H1 (cell line): Measurements from ENCODE around the gene FA2H. TPM values are rescaled to one million over a fixed set of nuclear protein-coding genes. Genes with fewer than 3 reads are reported as not detected.

ENCODE experiments used
- CTCF ChIA-PET: fragments of 300-600 bp; sonication (Branson Sonifier 250); formaldehyde crosslinking; loops from one replicate; lab custom pipeline; 2021; ENCODE audit not compliant: partially characterized antibody; lab: Charles Lee
- POLR2A ChIA-PET: fragments of 300-600 bp; sonication (Branson Sonifier 250); formaldehyde crosslinking; loops from one replicate; lab custom pipeline; 2021; ENCODE audit warnings: inconsistent platforms; ENCODE audit not compliant: partially characterized antibody; lab: Charles Lee
- DNase-seq, 2 experiments: peaks; one replicate each; pipeline versions ENCODE4 v3.0.0 to v3.0.0-alpha.2; 2010 to 2022; ENCODE audit warnings: low spot score in 2 of 2, low read depth in 1 of 2, mixed read lengths in 1 of 2
- FAIRE-seq: peaks from 2 replicates; lab custom pipeline; 2011; peaks lifted over from hg19 to GRCh38; lab: Jason Lieb, UNC
- H2AFZ ChIP-seq: 2 replicates; pipeline ENCODE4 v1.8.1; 2012; ENCODE audit warnings: low read length, inconsistent platforms
- H2AK5ac ChIP-seq: 2 replicates; pipeline ENCODE4 v1.6.1; 2013; ENCODE audit warnings: low read depth, low read length
- H2BK120ac ChIP-seq: replicated peaks from 2 replicates; pipeline ENCODE3; 2013; ENCODE audit warnings: low read depth, low read length, inconsistent platforms
- H2BK12ac ChIP-seq: 2 replicates; pipeline ENCODE4 v1.6.1; 2013; ENCODE audit warnings: low read depth, low read length
- H2BK15ac ChIP-seq: 2 replicates; pipeline ENCODE4 v1.6.1; 2013; ENCODE audit warnings: low read length
- H2BK20ac ChIP-seq: 2 replicates; pipeline ENCODE4 v1.6.1; 2013; ENCODE audit warnings: low read length
- H2BK5ac ChIP-seq: 2 replicates; pipeline ENCODE4 v1.6.1; 2013; ENCODE audit warnings: low read depth, low read length
- H3K14ac ChIP-seq: 2 replicates; pipeline ENCODE4 v1.6.1; 2013; ENCODE audit warnings: inconsistent platforms; ENCODE audit not compliant: insufficient read length
- H3K18ac ChIP-seq: 2 replicates; pipeline ENCODE4 v1.6.1; 2013; ENCODE audit warnings: low read length; ENCODE audit errors: extremely low read depth
- H3K23ac ChIP-seq: 2 replicates; pipeline ENCODE4 v1.6.1; 2013; ENCODE audit warnings: inconsistent platforms; ENCODE audit not compliant: insufficient read length
- H3K23me2 ChIP-seq: 2 replicates; pipeline ENCODE4 v1.6.1; 2013; ENCODE audit warnings: low read depth, low read length
- H3K27ac ChIP-seq: 2 replicates; pipeline ENCODE4 v1.6.1; 2011; ENCODE audit warnings: low read depth, low read length, inconsistent platforms
- H3K27me3 ChIP-seq, 4 experiments: replicated peaks in 1 of 4; 1 replicate in 1 of 4; 2 replicates in 3 of 4; pipeline versions ENCODE4 v1.6.1 to v1.8.1; 2011 to 2013; ENCODE audit warnings: low read length in 3 of 4, mild to moderate bottlenecking in 3 of 4, inconsistent platforms in 2 of 4, mixed read lengths in 2 of 4, moderate library complexity in 1 of 4; ENCODE audit not compliant: control insufficient read depth in 3 of 4, insufficient read depth in 3 of 4; ENCODE audit errors: extremely low read depth in 1 of 4
- H3K36me3 ChIP-seq, 4 experiments: 2 replicates each; pipeline versions ENCODE4 v1.6.1 to v1.8.1; 2011 to 2013; ENCODE audit warnings: mild to moderate bottlenecking in 4 of 4, low read length in 3 of 4, moderate library complexity in 2 of 4, control low read depth in 1 of 4, inconsistent platforms in 1 of 4; ENCODE audit not compliant: insufficient read depth in 4 of 4, control insufficient read depth in 2 of 4
- H3K4ac ChIP-seq: replicated peaks from 2 replicates; pipeline ENCODE3; 2013; ENCODE audit warnings: low read length, low read depth, mixed read lengths, inconsistent platforms; ENCODE audit not compliant: insufficient read length
- H3K4me1 ChIP-seq, 4 experiments: replicated peaks in 1 of 4; 1 replicate in 1 of 4; 2 replicates in 3 of 4; pipeline versions ENCODE4 v1.6.1 to v1.8.1; 2011 to 2013; ENCODE audit warnings: low read length in 3 of 4, inconsistent platforms in 2 of 4, mixed read lengths in 1 of 4; ENCODE audit not compliant: insufficient read depth in 4 of 4, control insufficient read depth in 3 of 4
- H3K4me2 ChIP-seq, 2 experiments: 2 replicates each; pipeline versions ENCODE4 v1.6.1 to v1.8.1; 2011 to 2013; ENCODE audit warnings: low read depth in 2 of 2, low read length in 2 of 2, control low read depth in 1 of 2, inconsistent platforms in 1 of 2, mild to moderate bottlenecking in 1 of 2; ENCODE audit not compliant: insufficient read depth in 1 of 2
- H3K4me3 ChIP-seq, 4 experiments: fragments of 200-600, 300-600 bp in 1 of 4; sonication (generic), shearing (Covaris generic), sonication (Bioruptor Twin) in 1 of 4; 2 replicates each; pipeline versions ENCODE4 v1.5.1 to v1.8.1; 2011 to 2016; ENCODE audit warnings: low read length in 4 of 4, low read depth in 3 of 4, control low read depth in 2 of 4, inconsistent platforms in 2 of 4, mild to moderate bottlenecking in 2 of 4, mixed read lengths in 1 of 4, moderate library complexity in 1 of 4; ENCODE audit not compliant: insufficient read depth in 2 of 4; ENCODE audit errors: extremely low read depth in 1 of 4
- H3K56ac ChIP-seq: replicated peaks from 2 replicates; pipeline ENCODE3; 2013; ENCODE audit warnings: low read depth, mild to moderate bottlenecking, mixed read lengths, low read length, inconsistent platforms; ENCODE audit not compliant: insufficient read length
- H3K79me1 ChIP-seq: 2 replicates; pipeline ENCODE4 v1.6.1; 2013; ENCODE audit warnings: low read depth, low read length, control low read depth
- H3K79me2 ChIP-seq, 2 experiments: 2 replicates each; pipeline versions ENCODE4 v1.6.1 to v1.8.1; 2012 to 2013; ENCODE audit warnings: low read length in 2 of 2, mild to moderate bottlenecking in 2 of 2, inconsistent platforms in 1 of 2; ENCODE audit not compliant: insufficient read depth in 2 of 2, control insufficient read depth in 1 of 2
- H3K9ac ChIP-seq, 4 experiments: replicated peaks in 1 of 4; 1 replicate in 1 of 4; 2 replicates in 3 of 4; pipeline versions ENCODE4 v1.6.1 to v1.8.1; 2011 to 2013; ENCODE audit warnings: low read depth in 3 of 4, low read length in 3 of 4, control low read depth in 2 of 4, mild to moderate bottlenecking in 2 of 4, moderate library complexity in 2 of 4, inconsistent platforms in 1 of 4; ENCODE audit errors: extremely low read depth in 1 of 4
- H3K9me3 ChIP-seq, 2 experiments: 2 replicates each; pipeline versions ENCODE4 v1.6.1 to v1.8.1; 2012 to 2013; ENCODE audit warnings: mild to moderate bottlenecking in 2 of 2, moderate library complexity in 2 of 2, control low read depth in 1 of 2, inconsistent platforms in 1 of 2, low read depth in 1 of 2, low read length in 1 of 2, mixed read lengths in 1 of 2; ENCODE audit not compliant: insufficient read depth in 2 of 2
- H4K20me1 ChIP-seq, 2 experiments: replicated peaks in 1 of 2; 2 replicates each; pipeline versions ENCODE3 to v1.8.1; 2011 to 2013; ENCODE audit warnings: inconsistent platforms in 2 of 2, low read length in 2 of 2, mild to moderate bottlenecking in 1 of 2; ENCODE audit not compliant: insufficient read depth in 2 of 2, control insufficient read depth in 1 of 2
- H4K5ac ChIP-seq: 2 replicates; pipeline ENCODE4 v1.6.1; 2013; ENCODE audit warnings: low read length, low read depth, mixed read lengths, inconsistent platforms; ENCODE audit not compliant: insufficient read length
- H4K8ac ChIP-seq: 2 replicates; pipeline ENCODE4 v1.8.0; 2013; ENCODE audit warnings: mild to moderate bottlenecking, moderate library complexity, low read length, inconsistent platforms; ENCODE audit not compliant: insufficient read depth; ENCODE audit errors: extremely low read depth
- H4K91ac ChIP-seq: replicated peaks from 2 replicates; pipeline ENCODE3; 2013; ENCODE audit warnings: low read length, mixed read lengths, inconsistent platforms; ENCODE audit not compliant: insufficient read length
- ASH2L ChIP-seq: fragments of 200-600, 300-600 bp; sonication (generic); IDR thresholded peaks from one replicate; pipeline ENCODE4 v1.7.1; 2017; ENCODE audit warnings: low read length
- CTCF ChIP-seq, 3 experiments: IDR thresholded peaks; 1 replicate in 2 of 3; 2 replicates in 1 of 3; pipeline versions ENCODE4 v1.5.1 to v1.6.1; 2011; ENCODE audit warnings: low read length in 3 of 3, mild to moderate bottlenecking in 3 of 3, inconsistent platforms in 2 of 3, low read depth in 1 of 3, moderate library complexity in 1 of 3; ENCODE audit not compliant: insufficient read depth in 1 of 3; ENCODE audit errors: control extremely low read depth in 1 of 3
- EP300 ChIP-seq, 2 experiments: IDR thresholded peaks; 1 replicate in 1 of 2; 2 replicates in 1 of 2; pipeline ENCODE4 v1.6.1; 2011 to 2012; ENCODE audit warnings: low read depth in 2 of 2, low read length in 2 of 2, mild to moderate bottlenecking in 2 of 2, borderline replicate concordance in 1 of 2, inconsistent platforms in 1 of 2, moderate library complexity in 1 of 2
- GABPA ChIP-seq: IDR thresholded peaks from 2 replicates; pipeline ENCODE4 v1.6.1; 2011; ENCODE audit warnings: mild to moderate bottlenecking, low read length, moderate library complexity, borderline replicate concordance; ENCODE audit not compliant: insufficient read depth
- SIRT6 ChIP-seq: IDR thresholded peaks from one replicate; pipeline ENCODE4 v1.7.1; 2012; ENCODE audit warnings: low read length, inconsistent platforms
- TAF1 ChIP-seq: IDR thresholded peaks from 2 replicates; pipeline ENCODE4 v1.6.1; 2011; ENCODE audit warnings: mild to moderate bottlenecking, low read depth, low read length
- TAF7 ChIP-seq: optimal IDR thresholded peaks from 2 replicates; pipeline ENCODE3; 2011; ENCODE audit warnings: low read depth, mild to moderate bottlenecking, inconsistent platforms, low read length, moderate library complexity, borderline replicate concordance
- WGBS, 2 experiments: shearing (Covaris generic) in 1 of 2; methylation state at CpG; one replicate each; pipeline versions ENCODE4 v1.1.6 to v1.1.7; 2013 to 2015; ENCODE audit warnings: low lambda C conversion rate in 2 of 2, mixed read lengths in 2 of 2, inconsistent platforms in 1 of 2, low coverage in 1 of 2, missing lambda C conversion rate in 1 of 2; ENCODE audit not compliant: insufficient replicate concordance in 2 of 2, insufficient coverage in 1 of 2, insufficient read length in 1 of 2; ENCODE audit errors: extremely low coverage in 1 of 2, missing lambda C conversion rate in 1 of 2; 5-methylcytosine and 5-hydroxymethylcytosine counted together
- polyA plus RNA-seq, 7 experiments: library from polyadenylated mRNA; depleted of rRNA in 3 of 7; stranded (reverse) in 5 of 7; unstranded in 2 of 7; fragments of >200 nt in 5 of 7; fragments of 200-250 nt in 2 of 7; gene quantifications; 1 replicate in 5 of 7; 2 replicates in 1 of 7; 4 replicates in 1 of 7; pipeline versions ENCODE4 v1.2.1 to v1.2.3, GENCODE V29; 2011 to 2013; ENCODE audit warnings: missing spikeins in 2 of 7, mixed read lengths in 2 of 7
- total RNA-seq: library from RNA; stranded (reverse); fragmentation: NEBNext Ultra II Directional; extraction: Animal tissue kit (Norgen Biotek cat#: 25700); gene quantifications from 2 replicates; pipeline ENCODE4 v1.2.1, GENCODE V29; 2021

FA2H gene
- total and polyA plus RNA-seq, 2 of the 8 experiments (the other 6 are each of a cell fraction or from before 2014, with no cell fraction given) = 2.1 to 2.5 TPM

DNA sequence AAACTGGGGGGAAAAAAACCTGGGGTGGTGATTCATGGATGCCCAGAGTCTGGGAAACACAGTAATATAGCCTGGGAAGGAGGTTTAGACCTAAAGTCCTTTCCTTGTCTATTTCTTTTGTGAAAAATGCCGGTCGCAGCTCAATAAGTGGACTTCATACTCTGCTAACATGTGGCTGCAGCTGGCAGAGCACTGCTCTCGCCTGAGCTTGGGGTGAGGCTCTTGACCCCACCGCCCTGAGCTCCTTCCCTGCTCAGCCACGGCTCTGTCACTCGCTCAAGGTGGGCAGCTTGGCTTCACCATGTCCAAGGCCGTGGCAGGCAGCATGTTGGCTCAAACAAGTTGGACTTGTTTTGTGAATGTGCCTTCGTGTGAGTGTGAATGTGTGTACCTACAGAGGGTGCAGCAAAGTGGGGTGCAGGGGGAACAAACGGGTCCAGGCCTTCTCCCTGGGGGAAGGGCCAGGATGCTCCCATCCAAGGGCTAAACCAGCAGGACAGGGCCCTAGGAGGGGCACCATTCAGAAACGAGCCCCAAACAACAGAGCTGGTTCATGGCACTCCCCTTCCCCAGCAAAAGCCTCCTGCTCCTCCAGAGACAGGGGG lies 4.9 kb downstream of the FA2H start:
- ChIA-PET CTCF (interaction anchor here (0.7 to 3.0 kb wide), 11 partner anchors 15 to 93 kb away, joined by 3 to 14 read pairs (median 4); no protein-coding TSS in a partner anchor), POLR2A (interaction anchor here (0.9 kb wide), 1 partner anchor 13 kb away, joined by 3 read pairs; no protein-coding TSS in a partner anchor)
- no peak overlapping the region for H4K91ac ChIP-seq
- TF ChIP-seq GABPA (no peak), CTCF (IDR thresholded peaks at IDR 0.05; ENCODE audit: control extremely low read depth in 1 of 3, insufficient read depth in 1 of 3, low read depth in 1 of 3, low read length in 3 of 3) (no peak), TAF7 (no peak), SIRT6 (no peak), ASH2L (no peak), TAF1 (no peak), EP300 (IDR thresholded peaks at IDR 0.05; ENCODE audit: borderline replicate concordance in 1 of 2, low read depth in 2 of 2, low read length in 2 of 2) (no peak)

More for the DNA sequence above, 4.9 kb downstream of the FA2H start:
- Histone ChIP-seq H3K27ac (no peak overlapping the region), H3K9ac (peak overlapping the region in 1 of 4 experiments; percentile 52; a peak in 1 of 7 replicates), H3K4ac (no peak overlapping the region), H3K4me1 (peaks cover 0 to 6% (median 2%) of the 10 kb centered on the region in 4 experiments; a peak in 1 of 7 replicates), H3K23ac (no peak overlapping the region), H4K20me1 (no peaks in the 10 kb centered on the region), H2BK5ac (peak overlapping the region; percentile 78; the same call in 1 of the 2 replicates), H3K79me2 (no peaks in the 10 kb centered on the region), H2BK15ac (no peak overlapping the region), H3K4me2 (no peak overlapping the region), H3K56ac (no peak overlapping the region), H4K5ac (no peak overlapping the region), H3K23me2 (peaks cover 6% of the 10 kb centered on the region; the same call in 1 of the 2 replicates), H2AFZ (no peak overlapping the region), H3K18ac (no peak overlapping the region), H3K27me3 (peaks cover 0 to 16% (median 12%) of the 10 kb centered on the region in 4 experiments; a peak in 6 of 7 replicates), H3K36me3 (no peaks in the 10 kb centered on the region), H2BK12ac (peak overlapping the region; percentile 68; the same call in 1 of the 2 replicates), H3K79me1 (no peaks in the 10 kb centered on the region), H4K8ac (no peak overlapping the region), H3K4me3 (no peak overlapping the region), H2AK5ac (0 out of 2 replicates have a peak overlapping the region, but pooled peaks have one; percentile 65), H2BK20ac (0 out of 2 replicates have a peak overlapping the region, but pooled peaks have one; percentile 18), H2BK120ac (no peak overlapping the region), H3K14ac (peak overlapping the region; percentile 5), H3K9me3 (no peaks in the 10 kb centered on the region)
- WGBS, 2 experiments = 82% methylated on average over 9 of the region's 10 CpGs; no CpG with 5 or more reads in 1 of the 2 experiments
- FAIRE-seq = no peak
- DNase-seq = no peak
